ENCODE results near the gene STIL. TPM values are rescaled to one million over a fixed set of nuclear protein-coding genes. Genes with fewer than 3 reads are reported as not detected.

Gene STIL
- total and polyA plus RNA-seq, 2 experiments from 2014 or later: 2.5 to 6.1 TPM

- no peak overlapping the region for H2AFZ ChIP-seq
- no peak overlapping the region for H3K27ac ChIP-seq
- DNase-seq (ENCODE audit: low spot score): no peak
- H3K4me2 ChIP-seq: no peak overlapping the region
- H3K4me3 ChIP-seq: no peak overlapping the region
- H3K9me3 ChIP-seq (ENCODE audit: low read depth): no peaks in the 10 kb centered on the region
- peaks cover 7% of the 10 kb centered on the region for H3K4me1 ChIP-seq (ENCODE audit: insufficient read depth)
- TF ChIP-seq EZH2 (IDR thresholded peaks at IDR 0.05; ENCODE audit: borderline replicate concordance) (no peak), EZH2phosphoT487 (IDR thresholded peaks at IDR 0.05; ENCODE audit: low read depth, severe bottlenecking, unreplicated experiment) (no peak)
- TF ChIP-seq, protein P1, sequence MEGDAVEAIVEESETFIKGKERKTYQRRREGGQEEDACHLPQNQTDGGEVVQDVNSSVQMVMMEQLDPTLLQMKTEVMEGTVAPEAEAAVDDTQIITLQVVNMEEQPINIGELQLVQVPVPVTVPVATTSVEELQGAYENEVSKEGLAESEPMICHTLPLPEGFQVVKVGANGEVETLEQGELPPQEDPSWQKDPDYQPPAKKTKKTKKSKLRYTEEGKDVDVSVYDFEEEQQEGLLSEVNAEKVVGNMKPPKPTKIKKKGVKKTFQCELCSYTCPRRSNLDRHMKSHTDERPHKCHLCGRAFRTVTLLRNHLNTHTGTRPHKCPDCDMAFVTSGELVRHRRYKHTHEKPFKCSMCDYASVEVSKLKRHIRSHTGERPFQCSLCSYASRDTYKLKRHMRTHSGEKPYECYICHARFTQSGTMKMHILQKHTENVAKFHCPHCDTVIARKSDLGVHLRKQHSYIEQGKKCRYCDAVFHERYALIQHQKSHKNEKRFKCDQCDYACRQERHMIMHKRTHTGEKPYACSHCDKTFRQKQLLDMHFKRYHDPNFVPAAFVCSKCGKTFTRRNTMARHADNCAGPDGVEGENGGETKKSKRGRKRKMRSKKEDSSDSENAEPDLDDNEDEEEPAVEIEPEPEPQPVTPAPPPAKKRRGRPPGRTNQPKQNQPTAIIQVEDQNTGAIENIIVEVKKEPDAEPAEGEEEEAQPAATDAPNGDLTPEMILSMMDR (IDR thresholded peaks at IDR 0.05; ENCODE audit: poor library complexity): no peak
- 16% methylated on average over 19 of the region's 21 CpGs for WGBS (ENCODE audit: low lambda C conversion rate, missing lambda C conversion rate)
- H3K36me3 ChIP-seq (replicated peaks; ENCODE audit: insufficient read depth, low read depth): no peaks in the 10 kb centered on the region
- peaks cover 73% of the 10 kb centered on the region for H3K27me3 ChIP-seq
- H3K79me2 ChIP-seq: no peaks in the 10 kb centered on the region
- no peaks in the 10 kb centered on the region for H4K20me1 ChIP-seq (ENCODE audit: insufficient read depth, poor library complexity, severe bottlenecking)
- no peaks in the 10 kb centered on the region for H3K9me2 ChIP-seq (replicated peaks; ENCODE audit: insufficient read depth)
These were observed 78.7 kb downstream of the STIL start for GRCh38 chr1:47235241-47235681.

GRCh38 chr1:47233186-47233585, 80.8 kb downstream of the STIL start:
- DNase-seq (ENCODE audit: low spot score): no peak
- Histone ChIP-seq H3K36me3 (replicated peaks; ENCODE audit: insufficient read depth, low read depth) (no peaks in the 10 kb centered on the region), H3K4me1 (ENCODE audit: insufficient read depth) (peaks cover 7% of the 10 kb centered on the region), H4K20me1 (ENCODE audit: insufficient read depth, poor library complexity, severe bottlenecking) (no peaks in the 10 kb centered on the region), H3K9me3 (ENCODE audit: low read depth) (no peaks in the 10 kb centered on the region), H3K79me2 (no peaks in the 10 kb centered on the region), H3K4me3 (no peak overlapping the region), H3K27me3 (peaks cover 87% of the 10 kb centered on the region), H3K9me2 (replicated peaks; ENCODE audit: insufficient read depth) (no peaks in the 10 kb centered on the region), H3K4me2 (no peak overlapping the region), H2AFZ (no peak overlapping the region), H3K27ac (no peak overlapping the region)
- 64% methylated on average over 6 of the region's 6 CpGs for WGBS (ENCODE audit: low lambda C conversion rate, missing lambda C conversion rate)
- TF ChIP-seq, protein P1 (IDR thresholded peaks at IDR 0.05; ENCODE audit: poor library complexity): no peak
- no peak for TF ChIP-seq EZH2 (IDR thresholded peaks at IDR 0.05; ENCODE audit: borderline replicate concordance)
- TF ChIP-seq EZH2phosphoT487 (IDR thresholded peaks at IDR 0.05; ENCODE audit: low read depth, severe bottlenecking, unreplicated experiment): no peak

- H3K9me3 ChIP-seq (ENCODE audit: low read depth): no peaks in the 10 kb centered on the region
- peak within 1 kb of the TSS; percentile 48 for H3K4me3 ChIP-seq
- WGBS (ENCODE audit: low lambda C conversion rate, missing lambda C conversion rate): 3% methylated on average over 26 of the region's 51 CpGs
- peak; percentile 37 for DNase-seq (ENCODE audit: low spot score)
- H3K9me2 ChIP-seq (replicated peaks; ENCODE audit: insufficient read depth): no peaks in the 10 kb centered on the region
- peaks cover 7% of the 10 kb centered on the region for H3K4me1 ChIP-seq (ENCODE audit: insufficient read depth)
- H3K36me3 ChIP-seq (replicated peaks; ENCODE audit: insufficient read depth, low read depth): no peaks in the 10 kb centered on the region
- H4K20me1 ChIP-seq (ENCODE audit: insufficient read depth, poor library complexity, severe bottlenecking): no peaks in the 10 kb centered on the region
- TF ChIP-seq, protein P1 (IDR thresholded peaks at IDR 0.05; ENCODE audit: poor library complexity): no peak
- TF ChIP-seq EZH2 (IDR thresholded peaks at IDR 0.05; ENCODE audit: borderline replicate concordance): peak; percentile 56
- TF ChIP-seq EZH2phosphoT487 (IDR thresholded peaks at IDR 0.05; ENCODE audit: low read depth, severe bottlenecking, unreplicated experiment): peak; percentile 79
- H3K27me3 ChIP-seq: peaks cover 90% of the 10 kb centered on the region
- peak within 1 kb of the TSS; percentile 81 for H3K4me2 ChIP-seq
- H3K79me2 ChIP-seq: no peaks in the 10 kb centered on the region
- H3K27ac ChIP-seq: no peak within 1 kb of the TSS
- H2AFZ ChIP-seq: peak within 1 kb of the TSS; percentile 50
These were observed 81.6 kb downstream of the STIL start, which contains the start of gene TAL1 for GRCh38 chr1:47232187-47232874. Gene TAL1 (minus strand): TSS chr1:47232225. CDS start chr1:47225888, 6,337 bp downstream.

Data from hepatocyte (in vitro differentiated cells).